Measurements from ENCODE around the gene NSMF. TPM values are rescaled to one million over a fixed set of nuclear protein-coding genes. Genes with fewer than 3 reads are reported as not detected.

NSMF gene
- total RNA-seq, 1 experiment from 2014 or later, result 31.6 TPM

GRCh38 chr9:137499858-137500661, 40.9 kb upstream of the NSMF start:
- Mint-ChIP-seq H3K27ac (ENCODE audit: unreplicated experiment) (no peak overlapping the region), H3K4me1 (ENCODE audit: low read depth, unreplicated experiment) (no peaks in the 10 kb centered on the region), H3K4me3 (ENCODE audit: low read depth, unreplicated experiment) (no peak overlapping the region), H3K36me3 (ENCODE audit: insufficient read depth, unreplicated experiment) (peaks cover 20% of the 10 kb centered on the region), H3K27me3 (ENCODE audit: unreplicated experiment) (peaks cover 64% of the 10 kb centered on the region), H3K9me3 (ENCODE audit: low read depth, unreplicated experiment) (peaks cover 4% of the 10 kb centered on the region)
- intact Hi-C loops (cut with micrococcal nuclease; ENCODE audit: unreplicated experiment), result no loop called here
- CTCF ChIA-PET, result no interaction called here
- no peak for DNase-seq
- TF ChIP-seq CTCF (IDR thresholded peaks at IDR 0.05; ENCODE audit: unreplicated experiment), result no peak
- no TSS peak for BruUV-seq (replicated peaks)

- Mint-ChIP-seq H3K27ac (ENCODE audit: unreplicated experiment) (no peak overlapping the region), H3K27me3 (ENCODE audit: unreplicated experiment) (peaks cover 63% of the 10 kb centered on the region), H3K36me3 (ENCODE audit: insufficient read depth, unreplicated experiment) (peaks cover 20% of the 10 kb centered on the region), H3K4me3 (ENCODE audit: low read depth, unreplicated experiment) (no peak overlapping the region), H3K4me1 (ENCODE audit: low read depth, unreplicated experiment) (no peaks in the 10 kb centered on the region), H3K9me3 (ENCODE audit: low read depth, unreplicated experiment) (peaks cover 4% of the 10 kb centered on the region)
- no peak for TF ChIP-seq CTCF (IDR thresholded peaks at IDR 0.05; ENCODE audit: unreplicated experiment)
- no TSS peak for BruUV-seq (replicated peaks)
- no peak for DNase-seq
- CTCF ChIA-PET, result no interaction called here
- intact Hi-C loops (cut with micrococcal nuclease; ENCODE audit: unreplicated experiment), result no loop called here
These were observed 40.3 kb upstream of the NSMF start for GRCh38 chr9:137499416-137499815.

- Mint-ChIP-seq H3K27me3 (ENCODE audit: unreplicated experiment) (peaks cover 56% of the 10 kb centered on the region), H3K36me3 (ENCODE audit: insufficient read depth, unreplicated experiment) (peaks cover 20% of the 10 kb centered on the region), H3K4me3 (ENCODE audit: low read depth, unreplicated experiment) (no peak overlapping the region), H3K4me1 (ENCODE audit: low read depth, unreplicated experiment) (no peaks in the 10 kb centered on the region), H3K9me3 (ENCODE audit: low read depth, unreplicated experiment) (peaks cover 2% of the 10 kb centered on the region), H3K27ac (ENCODE audit: unreplicated experiment) (no peak overlapping the region)
- CTCF ChIA-PET, result no interaction called here
- intact Hi-C loops (cut with micrococcal nuclease; ENCODE audit: unreplicated experiment), result no loop called here
- BruUV-seq (replicated peaks), result no TSS peak
- no peak for TF ChIP-seq CTCF (IDR thresholded peaks at IDR 0.05; ENCODE audit: unreplicated experiment)
- no peak for DNase-seq
These were observed 39.6 kb upstream of the NSMF start for GRCh38 chr9:137498720-137499150.

GRCh38 chr9:137497921-137498719, 39.0 kb upstream of the NSMF start:
- no peak overlapping the region for H3K4me3 Mint-ChIP-seq (ENCODE audit: low read depth, unreplicated experiment)
- BruUV-seq (replicated peaks), result no TSS peak
- peaks cover 50% of the 10 kb centered on the region for H3K27me3 Mint-ChIP-seq (ENCODE audit: unreplicated experiment)
- CTCF ChIA-PET, result interaction anchor here (0.8 kb wide), 1 partner anchor 9 kb away, joined by 3 read pairs; no protein-coding TSS in a partner anchor
- no peak for DNase-seq
- H3K9me3 Mint-ChIP-seq (ENCODE audit: low read depth, unreplicated experiment), result no peaks in the 10 kb centered on the region
- H3K27ac Mint-ChIP-seq (ENCODE audit: unreplicated experiment), result no peak overlapping the region
- no peak for TF ChIP-seq CTCF (IDR thresholded peaks at IDR 0.05; ENCODE audit: unreplicated experiment)
- intact Hi-C loops (cut with micrococcal nuclease; ENCODE audit: unreplicated experiment), result no loop called here
- no peaks in the 10 kb centered on the region for H3K4me1 Mint-ChIP-seq (ENCODE audit: low read depth, unreplicated experiment)
- H3K36me3 Mint-ChIP-seq (ENCODE audit: insufficient read depth, unreplicated experiment), result peaks cover 20% of the 10 kb centered on the region
